Fibroblast of villous mesenchyme (primary cell): Measurements from ENCODE around the gene SUSD1. TPM values are rescaled to one million over a fixed set of nuclear protein-coding genes. Genes with fewer than 3 reads are reported as not detected.

Experiments
- DNase-seq: peaks from one replicate; pipeline ENCODE4 v3.0.0-alpha.2; 2010; ENCODE audit warnings: low read depth
- H3K4me3 ChIP-seq: 2 replicates; pipeline ENCODE4 v1.5.1; 2011; ENCODE audit warnings: low read depth, mild to moderate bottlenecking, low read length
- total RNA-seq: library from RNA; depleted of rRNA; stranded (reverse); fragments of >200 nt; gene quantifications from 2 replicates; pipeline ENCODE4 v1.2.3, GENCODE V29; 2012
- TF ChIP-seq, protein P1 (sequence below): IDR thresholded peaks from 2 replicates; pipeline ENCODE4 v1.5.1; 2012; ENCODE audit warnings: low read depth, mild to moderate bottlenecking, low read length; ENCODE audit not compliant: insufficient read depth

SUSD1 gene
- 14.5 and 29.8 TPM in 2 replicates for total RNA-seq

DNA sequence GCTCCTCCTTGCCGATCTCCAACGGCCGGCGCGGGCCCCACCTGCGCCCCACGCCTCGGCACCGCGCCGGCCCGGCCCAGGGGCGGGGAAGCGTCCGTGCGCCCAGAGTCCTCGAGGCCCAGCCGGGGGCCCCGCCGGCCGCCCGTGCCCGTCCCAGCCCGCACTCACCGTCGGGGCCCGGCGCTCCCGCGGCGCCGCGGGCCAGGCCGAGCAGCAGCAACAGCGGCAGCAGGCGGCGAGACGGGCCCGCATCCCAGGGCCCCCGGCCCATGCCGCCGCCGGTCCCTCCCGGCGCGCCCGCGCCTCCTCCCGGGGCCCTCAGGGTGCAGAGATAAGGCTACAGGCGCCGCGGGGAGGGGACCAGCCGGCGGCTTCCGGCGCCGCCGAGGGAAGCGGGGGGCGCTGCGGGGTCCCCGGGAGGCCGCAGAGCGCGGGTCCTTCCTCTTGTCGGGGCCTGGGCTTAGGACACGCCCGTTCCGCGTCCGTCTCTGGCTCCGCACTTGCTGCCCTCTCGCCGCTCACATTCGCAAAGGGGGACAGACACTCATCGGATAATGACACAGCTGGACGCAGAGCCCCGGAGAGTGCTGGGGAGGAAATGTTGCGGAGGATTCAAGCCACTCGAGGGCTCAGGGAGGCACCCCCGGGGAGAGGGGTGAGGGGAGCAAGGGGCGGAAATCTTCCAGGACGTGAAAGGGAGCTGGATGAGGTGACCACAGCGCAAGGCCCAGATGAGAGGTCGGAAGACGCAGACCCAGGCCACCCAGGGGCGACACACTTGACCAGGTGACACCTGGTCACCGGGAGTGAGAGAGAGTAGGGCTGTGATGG, at the start of gene SUSD1:
Gene SUSD1 (minus strand): TSS at position 333 of the 831 bp plus-strand sequence. CDS start 62 bp downstream, at position 271.
- TF ChIP-seq, protein P1, sequence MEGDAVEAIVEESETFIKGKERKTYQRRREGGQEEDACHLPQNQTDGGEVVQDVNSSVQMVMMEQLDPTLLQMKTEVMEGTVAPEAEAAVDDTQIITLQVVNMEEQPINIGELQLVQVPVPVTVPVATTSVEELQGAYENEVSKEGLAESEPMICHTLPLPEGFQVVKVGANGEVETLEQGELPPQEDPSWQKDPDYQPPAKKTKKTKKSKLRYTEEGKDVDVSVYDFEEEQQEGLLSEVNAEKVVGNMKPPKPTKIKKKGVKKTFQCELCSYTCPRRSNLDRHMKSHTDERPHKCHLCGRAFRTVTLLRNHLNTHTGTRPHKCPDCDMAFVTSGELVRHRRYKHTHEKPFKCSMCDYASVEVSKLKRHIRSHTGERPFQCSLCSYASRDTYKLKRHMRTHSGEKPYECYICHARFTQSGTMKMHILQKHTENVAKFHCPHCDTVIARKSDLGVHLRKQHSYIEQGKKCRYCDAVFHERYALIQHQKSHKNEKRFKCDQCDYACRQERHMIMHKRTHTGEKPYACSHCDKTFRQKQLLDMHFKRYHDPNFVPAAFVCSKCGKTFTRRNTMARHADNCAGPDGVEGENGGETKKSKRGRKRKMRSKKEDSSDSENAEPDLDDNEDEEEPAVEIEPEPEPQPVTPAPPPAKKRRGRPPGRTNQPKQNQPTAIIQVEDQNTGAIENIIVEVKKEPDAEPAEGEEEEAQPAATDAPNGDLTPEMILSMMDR: no peak
- DNase-seq: peak; percentile 13
- peak within 1 kb of the TSS; percentile 58 for H3K4me3 ChIP-seq

DNA sequence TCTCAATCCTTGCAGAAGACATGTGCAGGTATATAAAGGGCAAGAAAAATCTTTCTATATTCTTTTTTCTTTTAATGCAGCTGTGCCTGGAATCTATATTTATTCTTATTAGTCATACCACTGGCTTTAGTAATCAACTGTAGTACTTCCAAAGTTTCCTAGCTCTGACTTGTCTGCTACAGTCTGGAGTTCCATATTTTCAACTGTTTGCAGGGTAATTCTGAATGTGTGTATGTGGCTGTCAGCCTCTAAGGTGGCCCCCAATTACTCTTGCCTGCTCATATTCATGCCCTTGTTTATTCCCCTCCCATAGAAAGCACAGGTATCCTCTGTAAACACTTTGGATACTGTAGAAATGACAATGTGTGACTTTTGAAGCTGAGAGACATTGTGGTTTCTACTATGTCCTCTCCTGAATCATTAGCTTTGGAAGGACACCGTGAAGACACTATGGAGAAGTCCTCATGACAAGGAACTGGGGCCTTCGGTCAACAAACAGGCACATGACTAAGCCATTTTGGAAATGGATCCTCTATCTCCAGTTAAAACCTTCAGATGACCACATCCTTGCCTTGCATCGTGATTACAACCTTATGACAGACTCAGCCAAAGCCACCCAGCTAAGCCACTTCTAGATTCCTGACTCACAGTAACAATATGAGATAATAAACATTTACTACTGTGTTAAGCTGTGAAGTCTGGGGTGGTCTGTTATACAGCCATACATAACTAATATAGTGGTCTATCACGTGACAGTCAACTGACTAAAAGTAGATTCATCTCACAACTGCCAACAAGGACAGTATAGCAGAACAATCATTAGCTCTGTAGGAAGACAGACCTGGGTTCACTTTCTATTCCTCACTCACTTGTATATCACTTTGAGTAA, 49.5 kb upstream of the SUSD1 start:
- peak; percentile 43 for DNase-seq
- H3K4me3 ChIP-seq: no peak overlapping the region
- TF ChIP-seq, protein P1: no peak

DNA sequence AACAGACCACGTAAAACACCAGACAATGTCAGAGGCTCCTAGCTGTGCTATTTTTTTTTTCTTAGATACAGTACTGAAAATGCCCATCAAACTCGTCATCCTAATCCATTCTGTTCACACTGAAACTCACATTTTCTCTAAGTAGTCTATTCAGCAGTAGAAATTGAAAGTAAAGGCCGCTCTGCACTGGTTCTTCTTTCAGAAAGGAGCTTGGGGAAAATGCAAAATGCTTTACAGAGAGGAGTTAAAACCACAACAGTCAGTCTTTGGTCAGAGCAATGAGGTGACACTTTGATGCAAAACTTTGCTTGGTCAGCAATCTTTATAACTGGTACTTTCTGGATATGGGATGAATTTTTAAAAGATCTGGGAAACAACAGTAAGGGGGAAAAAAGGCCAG, 43.8 kb upstream of the SUSD1 start:
- no peak overlapping the region for H3K4me3 ChIP-seq
- no peak for DNase-seq
- TF ChIP-seq, protein P1: no peak

DNA sequence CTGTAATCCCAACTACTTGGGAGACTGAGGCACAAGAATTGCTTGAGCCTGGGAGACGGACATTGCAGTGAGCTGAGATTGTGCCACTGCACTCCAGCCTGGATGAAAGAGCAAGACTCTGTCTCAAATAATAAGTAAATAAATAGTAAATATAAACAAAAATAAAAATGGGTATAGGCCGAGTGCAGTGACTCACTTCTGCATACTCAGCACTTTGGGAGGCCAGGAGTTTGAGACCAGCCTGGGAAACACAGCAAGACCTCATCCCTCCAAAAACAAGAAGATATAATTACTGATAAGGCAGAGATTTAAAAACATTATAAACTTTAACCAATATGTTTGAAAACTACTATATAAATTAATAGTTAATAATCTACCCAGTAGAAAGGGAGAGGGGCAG, 37.8 kb upstream of the SUSD1 start:
- no peak for DNase-seq
- H3K4me3 ChIP-seq: no peak overlapping the region
- TF ChIP-seq, protein P1: no peak

DNA sequence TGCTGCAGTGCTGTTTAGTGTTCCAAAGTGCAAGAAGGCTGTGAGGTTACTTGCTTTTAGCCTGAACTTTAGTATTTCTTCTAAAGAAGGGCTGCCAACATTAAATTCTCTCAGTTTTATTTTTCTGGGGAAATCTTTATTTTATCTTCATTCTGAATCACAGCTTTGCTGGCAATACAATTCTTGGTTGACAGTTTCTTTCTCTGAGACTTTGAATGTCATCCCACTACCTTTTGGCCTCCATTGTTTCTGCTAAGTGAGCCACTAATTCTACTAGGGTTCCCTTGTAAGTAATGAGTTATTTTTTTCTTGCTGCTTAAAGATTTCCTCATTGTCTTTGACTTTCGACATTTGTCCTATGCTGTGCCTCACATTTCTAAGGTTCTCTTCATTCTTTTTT, 32.4 kb upstream of the SUSD1 start:
- TF ChIP-seq, protein P1: no peak
- DNase-seq: no peak
- no peak overlapping the region for H3K4me3 ChIP-seq

DNA sequence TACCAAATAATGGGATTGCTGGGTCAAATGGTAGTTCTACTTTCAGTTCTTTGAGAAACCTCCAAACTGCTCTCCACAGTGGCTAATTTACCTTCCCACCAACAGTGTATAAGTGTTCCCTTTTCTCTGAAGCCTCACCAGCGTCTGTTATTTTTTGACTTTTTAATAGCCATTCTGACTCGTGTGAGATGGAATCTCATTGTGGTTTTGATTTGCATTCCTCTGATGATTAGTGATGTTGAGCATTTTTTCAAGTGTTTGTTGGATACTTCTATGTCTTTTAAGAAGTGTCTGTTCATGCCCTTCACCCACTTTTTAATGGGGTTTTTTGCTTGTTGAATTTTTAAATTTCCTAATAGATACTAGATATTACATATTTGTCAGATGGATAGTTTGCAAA, 28.4 kb upstream of the SUSD1 start:
- TF ChIP-seq, protein P1: no peak
- H3K4me3 ChIP-seq: no peak overlapping the region
- DNase-seq: peak; percentile 48
